LoVo (cell line): ENCODE data around the gene SLC16A1.
"Not testable (repeated sequence)": the region's sequence is repeated elsewhere in the genome, so short reads cannot be mapped to it uniquely, and the experiment has no call there.

ENCODE experiments used
- DNase-seq: peaks from one replicate; pipeline ENCODE4 v3.0.0-alpha.2; 2016; ENCODE audit warnings: low spot score

Gene SLC16A1

DNA sequence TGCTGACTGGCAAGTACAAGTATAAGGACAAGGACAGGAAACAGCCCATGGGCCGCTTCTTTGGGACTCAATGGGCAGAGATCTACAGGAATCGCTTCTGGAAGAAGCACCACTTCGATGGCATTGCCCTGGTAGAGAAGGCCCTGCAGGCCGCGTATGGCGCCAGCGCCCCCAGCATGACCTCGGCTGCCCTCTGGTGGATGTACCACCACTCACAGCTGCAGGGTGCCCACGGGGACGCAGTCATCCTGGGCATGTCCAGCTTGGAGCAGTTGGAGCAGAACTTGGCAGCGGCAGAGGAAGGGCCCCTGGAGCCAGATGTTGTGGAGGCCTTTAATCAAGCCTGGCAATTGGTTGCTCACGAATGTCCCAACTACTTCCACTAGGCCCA lies 32.0 kb downstream of the SLC16A1 start:
- no peak for DNase-seq

DNA sequence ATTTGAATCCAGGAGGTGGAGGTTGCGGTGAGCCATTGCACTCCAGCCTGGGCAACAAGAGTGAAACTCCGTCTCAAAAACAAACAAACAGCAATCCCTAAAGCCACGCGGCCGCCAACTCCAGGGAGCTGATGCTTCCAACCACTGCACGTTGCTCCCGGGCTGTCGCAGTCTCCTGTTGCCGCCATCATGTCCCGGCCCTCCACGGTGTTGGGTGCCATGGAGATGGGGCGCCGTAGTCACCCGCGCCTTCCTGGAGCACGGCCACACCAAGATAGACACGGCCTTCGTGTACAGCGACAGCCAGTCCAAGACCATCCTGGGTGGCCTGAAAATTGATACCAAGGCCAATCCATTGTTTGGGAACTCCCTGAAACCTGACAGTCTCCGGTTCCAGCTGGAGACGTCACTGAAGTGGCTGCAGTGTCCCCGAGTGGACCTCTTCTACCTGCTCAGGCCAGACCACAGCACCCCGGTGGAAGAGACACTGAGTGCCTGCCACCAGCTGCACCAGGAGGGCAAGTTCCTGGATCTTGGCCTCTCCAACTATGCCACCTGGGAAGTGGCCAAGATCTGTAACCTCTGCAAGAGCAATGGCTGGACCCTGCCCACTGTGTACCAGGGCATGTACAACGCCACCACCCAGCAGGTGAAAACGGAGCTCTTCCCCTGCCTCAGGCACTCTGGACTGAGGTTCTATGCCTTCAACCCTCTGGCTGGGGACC lies 32.6 kb downstream of the SLC16A1 start:
- no peak for DNase-seq

GRCh38 chr1:112911506-112912220 lies 44.3 kb downstream of the SLC16A1 start:
- DNase-seq, result no peak

DNA sequence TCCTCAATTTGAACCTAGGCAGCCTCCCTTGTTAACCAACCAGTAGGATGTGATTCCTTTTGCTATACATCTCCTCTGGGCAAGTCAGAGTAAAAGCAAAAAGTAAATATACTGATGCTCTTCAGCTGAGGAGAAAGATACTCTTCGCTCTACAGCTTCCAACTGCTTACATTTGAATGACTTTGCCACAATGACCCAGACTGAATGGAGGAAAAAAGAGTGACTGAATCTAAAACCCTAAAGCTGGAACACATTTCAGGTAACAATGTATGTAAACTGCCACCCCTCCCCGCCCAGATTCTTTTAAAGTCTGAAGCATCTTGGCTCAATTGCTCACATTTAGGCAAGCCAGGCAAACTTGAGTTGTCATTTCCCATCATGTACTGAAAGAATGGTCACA lies 46.1 kb downstream of the SLC16A1 start:
- DNase-seq, result no peak

- no peak for DNase-seq
Measured at GRCh38 chr1:112906150-112906698, 49.8 kb downstream of the SLC16A1 start.

DNA sequence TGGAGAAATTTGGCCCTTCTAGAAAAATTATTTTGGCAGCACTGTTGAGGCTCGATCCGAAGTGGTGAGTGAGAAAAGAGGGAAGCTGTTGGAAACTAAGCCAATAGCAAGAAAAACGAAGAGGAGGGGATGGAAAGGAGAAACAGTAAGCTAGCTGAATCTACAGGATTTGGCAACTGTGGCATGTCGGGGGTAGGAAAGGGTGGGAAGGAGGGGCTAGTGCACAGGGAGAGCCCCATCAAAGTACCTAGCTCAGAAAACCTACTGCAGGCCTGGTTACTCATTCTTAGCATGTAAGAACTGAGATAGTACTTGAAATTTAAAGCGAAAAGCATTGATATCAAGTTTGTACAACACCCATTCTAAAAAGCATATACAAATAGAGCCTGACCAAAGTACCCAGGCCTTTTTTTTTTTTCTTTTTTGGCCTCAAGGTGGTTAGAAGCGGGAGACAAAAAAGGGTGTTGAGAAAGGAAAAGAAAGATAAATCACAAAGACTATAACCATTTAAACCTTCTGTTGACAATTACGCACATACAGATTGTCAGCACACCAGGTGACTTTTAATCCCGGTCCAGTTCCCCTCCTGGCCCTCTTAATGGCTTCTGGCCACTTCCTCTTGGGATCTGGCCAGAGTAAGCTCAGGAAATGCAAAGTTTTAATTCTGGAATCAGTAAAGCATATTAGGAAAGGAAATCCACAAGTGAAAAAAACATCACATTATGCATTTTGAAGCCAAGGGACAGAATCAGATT lies 50.4 kb downstream of the SLC16A1 start:
- peak; percentile 58 for DNase-seq

DNA sequence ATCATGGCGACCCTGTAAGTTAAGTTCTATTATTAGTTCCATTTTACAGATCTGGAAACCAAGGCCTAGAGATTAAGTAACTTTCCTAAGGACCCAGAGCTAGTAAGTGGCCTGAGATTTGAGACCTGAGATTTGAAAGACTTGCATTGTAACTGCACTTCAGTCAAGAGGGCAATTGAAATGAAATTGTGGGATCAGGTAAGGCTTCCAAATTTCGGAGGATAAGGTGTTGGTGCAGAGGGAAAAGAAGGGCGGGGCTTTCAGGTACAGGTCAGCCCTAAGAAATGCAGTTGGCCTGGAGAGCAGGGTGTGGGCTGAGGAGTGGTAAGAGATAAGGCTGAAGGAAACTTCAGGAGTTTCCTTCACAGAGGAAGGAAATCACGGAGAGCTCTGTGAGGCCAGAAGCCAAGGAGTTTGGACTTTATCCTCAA lies 51.1 kb downstream of the SLC16A1 start:
- DNase-seq, result peak; percentile 82

DNA sequence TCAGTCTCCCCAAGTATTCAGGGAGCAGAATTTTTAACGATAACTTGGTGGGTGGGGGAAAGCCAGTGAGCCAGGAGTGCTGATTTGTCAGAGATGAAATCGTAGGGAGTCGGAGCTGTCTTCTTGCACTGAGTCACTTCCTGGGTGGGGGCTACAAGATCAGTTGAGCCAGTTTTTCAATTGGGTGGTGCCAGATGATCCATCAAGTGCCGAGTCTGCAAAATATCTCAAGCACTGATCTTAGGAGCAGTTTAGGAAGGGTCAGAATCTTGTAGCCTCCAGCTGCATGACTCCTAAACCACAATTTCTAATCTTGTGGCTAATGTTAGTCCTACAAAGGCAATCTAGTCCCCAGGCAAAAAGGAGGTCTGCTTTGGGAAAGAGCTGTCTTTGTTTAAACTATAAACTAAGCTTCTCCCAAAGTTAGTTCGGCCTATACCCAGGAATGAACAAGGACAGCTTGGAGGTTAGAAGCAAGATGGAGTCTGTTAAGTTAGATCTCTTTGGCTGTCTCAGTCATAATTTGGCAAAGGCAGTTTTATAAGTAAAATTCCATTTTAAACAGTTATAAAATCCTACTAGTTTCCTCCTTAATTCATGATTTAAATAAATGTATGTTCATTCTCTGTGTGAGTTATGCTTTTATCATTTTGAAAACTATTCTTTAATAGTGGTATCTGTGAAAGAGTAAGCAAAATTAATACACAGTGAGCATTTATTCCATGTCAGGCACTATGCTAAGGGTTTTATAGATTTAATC lies 51.7 kb downstream of the SLC16A1 start:
- DNase-seq, result peak; percentile 63

GRCh38 chr1:112902221-112902620 lies 53.8 kb downstream of the SLC16A1 start:
- no peak for DNase-seq

DNA sequence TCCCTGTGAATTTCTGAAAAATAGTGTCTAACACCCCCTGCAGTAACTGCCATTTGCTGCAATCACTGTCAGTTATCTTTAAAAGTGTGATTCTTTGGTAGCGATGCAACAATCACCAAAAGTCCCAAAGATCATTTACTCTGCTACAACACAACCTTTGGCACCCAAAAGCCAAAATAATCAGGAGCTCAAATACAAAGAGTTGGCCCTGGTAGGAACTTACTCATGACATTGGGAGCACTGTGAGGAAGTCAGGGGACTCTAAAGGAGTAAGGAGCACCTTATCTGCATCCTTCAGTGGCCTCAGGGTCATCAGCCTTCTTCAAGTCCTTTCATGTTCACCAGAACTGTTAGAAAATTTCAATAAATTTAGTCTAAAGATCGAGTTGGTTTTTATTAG lies 54.6 kb downstream of the SLC16A1 start:
- no peak for DNase-seq

DNA sequence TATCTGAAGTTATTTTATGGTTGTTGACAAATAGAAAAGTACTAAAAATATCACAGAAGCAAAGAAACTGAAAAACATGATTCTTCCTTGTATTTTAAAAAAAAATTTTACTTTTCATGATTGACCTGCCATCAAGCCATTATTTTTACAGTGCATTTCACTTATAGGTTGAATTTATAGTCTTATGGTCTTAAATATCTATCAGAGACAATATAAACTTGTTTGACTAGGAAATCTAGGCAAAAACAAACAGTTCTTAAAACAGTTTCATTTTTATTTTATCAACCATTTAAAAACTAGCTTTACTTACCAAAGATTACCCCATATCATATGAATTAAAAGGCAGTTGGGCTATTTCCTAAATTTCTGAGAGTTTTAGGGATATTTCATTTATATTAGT lies 59.2 kb downstream of the SLC16A1 start:
- no peak for DNase-seq

DNA sequence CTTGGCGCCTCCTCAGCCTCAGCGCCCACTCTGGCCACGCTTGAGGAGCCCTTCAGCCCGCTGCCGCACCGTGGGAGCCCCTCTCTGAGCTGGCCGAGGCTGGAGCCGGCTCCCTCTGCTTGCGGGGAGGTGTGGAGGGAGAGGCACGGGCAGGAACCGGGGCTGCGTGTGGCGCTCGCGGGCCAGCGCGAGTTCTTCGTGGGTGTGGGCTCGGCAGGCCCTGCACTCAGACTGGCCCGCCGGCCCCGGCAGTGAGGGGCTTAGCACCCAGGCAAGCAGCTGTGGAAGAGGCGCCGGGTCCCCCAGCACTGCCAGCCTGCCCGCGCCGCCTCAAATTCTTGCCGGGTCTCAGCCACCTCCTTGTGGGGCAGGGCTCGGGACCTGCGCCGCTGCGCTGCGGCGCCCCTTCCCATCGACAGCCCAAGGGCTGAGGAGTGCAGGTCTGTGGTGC lies 61.4 kb downstream of the SLC16A1 start:
- DNase-seq, result no peak

DNA sequence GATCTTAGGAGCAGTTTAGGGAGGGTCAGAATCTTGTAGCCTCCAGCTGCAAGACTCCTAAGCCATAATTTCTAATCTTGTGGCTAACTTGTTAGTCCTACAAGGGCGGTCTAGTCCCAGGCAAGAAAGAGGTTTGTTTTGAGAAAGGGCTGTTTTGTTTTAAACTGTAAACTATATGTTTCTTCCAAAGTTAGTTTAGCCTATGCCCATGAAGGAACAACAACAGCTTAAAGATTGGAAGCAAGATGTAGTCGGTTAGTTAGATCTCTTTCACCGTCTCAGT lies 62.0 kb downstream of the SLC16A1 start:
- DNase-seq, result no peak

DNA sequence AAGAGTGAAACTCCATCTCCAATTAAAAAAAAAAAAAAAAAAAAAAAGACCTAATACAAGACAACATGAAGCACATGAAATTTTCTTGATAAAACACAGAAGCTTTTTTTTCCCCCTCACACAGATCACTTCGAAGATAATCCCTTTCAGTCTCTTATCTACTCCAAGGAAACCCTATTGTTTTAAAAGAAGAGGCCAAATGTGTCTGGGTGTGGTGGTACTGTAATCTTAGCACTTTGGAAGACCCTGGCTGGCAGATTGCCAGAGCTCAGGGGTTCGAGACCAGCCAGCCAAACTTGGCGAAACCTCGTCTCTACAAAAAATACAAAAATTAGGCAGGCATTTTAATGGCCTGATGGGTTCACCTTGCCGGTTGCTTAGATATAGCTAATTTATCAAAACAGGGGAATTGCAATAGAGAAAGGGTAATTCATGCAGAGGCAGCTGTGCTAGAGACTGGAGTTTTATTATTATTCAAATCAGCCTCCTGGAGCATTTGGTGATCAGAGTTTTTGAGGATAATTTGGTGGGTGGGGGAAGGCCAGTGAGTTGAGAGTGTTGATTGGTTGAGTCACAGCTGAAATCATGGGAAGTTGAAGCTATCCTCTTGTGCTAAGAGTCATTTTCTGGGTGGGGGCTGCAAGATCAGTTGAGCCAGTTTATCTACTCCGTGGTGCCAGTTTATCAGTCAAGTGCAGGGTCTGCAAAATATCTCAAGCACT lies 62.5 kb downstream of the SLC16A1 start:
- DNase-seq, result no peak

DNA sequence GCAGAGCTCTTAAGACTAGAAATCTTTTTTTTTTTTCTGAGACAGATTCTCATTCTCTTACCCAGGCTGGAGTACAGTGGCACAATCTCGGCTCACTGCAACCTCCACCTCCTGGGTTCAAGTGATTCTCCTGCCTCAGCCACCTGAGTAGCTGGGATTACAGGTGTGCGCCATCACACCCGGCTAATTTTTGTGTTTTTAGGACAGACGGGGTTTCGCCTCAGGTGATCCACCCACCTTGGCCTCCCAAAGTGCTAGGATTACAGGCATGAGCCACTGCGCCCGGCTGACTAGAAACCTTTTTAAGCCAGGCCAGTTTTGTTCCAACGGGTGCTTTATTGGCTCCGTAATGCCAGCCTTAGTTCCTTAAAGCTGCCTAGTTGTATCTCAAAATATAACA lies 66.1 kb downstream of the SLC16A1 start:
- not testable (repeated sequence) for DNase-seq

DNA sequence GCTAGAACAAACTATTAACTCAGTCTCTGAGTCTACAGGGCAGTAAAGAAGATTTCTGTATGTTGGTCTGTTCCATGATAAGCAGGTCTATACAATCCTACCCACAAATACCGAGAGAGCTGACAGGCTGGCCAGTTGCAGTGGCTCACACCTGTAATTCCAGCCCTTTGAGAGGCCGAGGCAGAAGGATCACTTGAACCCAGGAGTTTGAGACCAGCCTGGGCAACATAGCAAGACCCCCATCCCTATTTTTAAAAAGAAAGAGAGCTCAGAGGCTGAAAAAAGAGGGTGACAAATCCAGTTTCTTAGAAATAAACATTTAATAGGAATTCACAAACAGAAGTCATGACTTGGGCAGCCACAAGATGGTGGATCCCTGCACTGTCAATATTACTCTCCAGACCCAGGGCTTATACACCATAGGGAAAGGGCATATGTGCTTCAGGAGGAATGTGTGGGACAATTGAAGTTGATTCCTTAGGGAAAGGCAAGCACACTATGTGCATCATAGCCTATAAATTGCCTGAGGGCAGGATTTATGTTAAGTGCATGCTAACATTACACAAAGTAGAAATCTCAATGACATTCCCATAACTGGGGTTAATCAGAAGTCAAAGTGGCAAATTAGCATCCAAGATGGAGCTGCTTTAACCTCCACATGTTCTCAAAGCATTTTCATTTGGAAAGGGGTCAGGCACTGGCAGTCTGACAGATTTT lies 66.8 kb downstream of the SLC16A1 start:
- DNase-seq, result no peak

DNA sequence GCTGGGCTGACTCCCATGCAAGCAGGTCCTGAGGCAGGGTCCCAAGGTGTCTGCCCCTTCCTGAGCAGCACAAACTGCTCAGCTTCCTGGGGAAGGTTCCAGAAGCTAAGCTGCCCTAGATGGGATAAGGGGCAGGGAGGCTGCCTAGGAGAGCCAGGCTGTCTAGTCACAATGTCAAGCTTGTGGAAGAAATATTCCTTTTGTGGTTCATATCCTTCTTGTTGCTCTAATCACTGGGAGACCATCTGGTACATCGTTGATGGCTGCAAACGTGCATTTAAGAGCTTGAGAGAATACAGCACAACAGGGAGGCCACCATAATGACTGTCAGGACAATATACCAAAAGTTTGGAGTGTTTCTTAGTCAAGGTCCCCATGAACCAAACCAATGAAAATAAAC lies 67.4 kb downstream of the SLC16A1 start:
- DNase-seq, result no peak

GRCh38 chr1:112887599-112888283 lies 68.3 kb downstream of the SLC16A1 start:
- DNase-seq, result no peak

GRCh38 chr1:112884996-112885395 lies 71.0 kb downstream of the SLC16A1 start:
- DNase-seq, result not testable (repeated sequence)

- DNase-seq, result no peak
Measured at GRCh38 chr1:112882271-112882744, 73.7 kb downstream of the SLC16A1 start.
